ENCODE results near the gene HSD17B12.

DNA sequence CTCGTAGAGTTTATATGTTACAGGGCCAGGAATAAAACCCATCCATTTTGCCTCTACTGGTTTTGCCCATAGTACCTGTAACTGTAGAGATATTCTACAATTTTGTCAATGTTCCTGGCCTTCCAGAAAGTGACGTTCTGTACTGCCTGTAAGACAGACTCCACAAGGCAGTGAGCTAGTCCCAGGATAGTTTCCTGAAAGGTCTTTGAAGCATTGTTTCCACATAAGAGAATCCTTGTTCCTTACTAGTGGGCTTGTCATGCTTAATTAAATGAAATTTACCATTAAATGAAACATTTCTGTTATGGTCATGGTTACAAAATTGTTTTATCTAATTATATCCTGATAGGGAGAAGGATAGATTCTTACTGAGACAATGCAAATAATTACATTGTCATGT is 80.4 kb downstream of the HSD17B12 start:
- TF ChIP-seq, protein P1, sequence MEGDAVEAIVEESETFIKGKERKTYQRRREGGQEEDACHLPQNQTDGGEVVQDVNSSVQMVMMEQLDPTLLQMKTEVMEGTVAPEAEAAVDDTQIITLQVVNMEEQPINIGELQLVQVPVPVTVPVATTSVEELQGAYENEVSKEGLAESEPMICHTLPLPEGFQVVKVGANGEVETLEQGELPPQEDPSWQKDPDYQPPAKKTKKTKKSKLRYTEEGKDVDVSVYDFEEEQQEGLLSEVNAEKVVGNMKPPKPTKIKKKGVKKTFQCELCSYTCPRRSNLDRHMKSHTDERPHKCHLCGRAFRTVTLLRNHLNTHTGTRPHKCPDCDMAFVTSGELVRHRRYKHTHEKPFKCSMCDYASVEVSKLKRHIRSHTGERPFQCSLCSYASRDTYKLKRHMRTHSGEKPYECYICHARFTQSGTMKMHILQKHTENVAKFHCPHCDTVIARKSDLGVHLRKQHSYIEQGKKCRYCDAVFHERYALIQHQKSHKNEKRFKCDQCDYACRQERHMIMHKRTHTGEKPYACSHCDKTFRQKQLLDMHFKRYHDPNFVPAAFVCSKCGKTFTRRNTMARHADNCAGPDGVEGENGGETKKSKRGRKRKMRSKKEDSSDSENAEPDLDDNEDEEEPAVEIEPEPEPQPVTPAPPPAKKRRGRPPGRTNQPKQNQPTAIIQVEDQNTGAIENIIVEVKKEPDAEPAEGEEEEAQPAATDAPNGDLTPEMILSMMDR (conservative IDR thresholded peaks at IDR 0.05; ENCODE audit: low read depth, low read length) = no peak
- TF ChIP-seq EZH2 (IDR thresholded peaks at IDR 0.05; ENCODE audit: borderline replicate concordance, low read depth, low read length, poor library complexity, severe bottlenecking) = no peak
